Kidney glomerular epithelial cell (primary cell): ENCODE measurements around the gene UCK2.

Experiments
- DNase-seq: peaks from one replicate; lab custom pipeline; 2025; lab: John Stamatoyannopoulos, UW

The UCK2 gene

DNA sequence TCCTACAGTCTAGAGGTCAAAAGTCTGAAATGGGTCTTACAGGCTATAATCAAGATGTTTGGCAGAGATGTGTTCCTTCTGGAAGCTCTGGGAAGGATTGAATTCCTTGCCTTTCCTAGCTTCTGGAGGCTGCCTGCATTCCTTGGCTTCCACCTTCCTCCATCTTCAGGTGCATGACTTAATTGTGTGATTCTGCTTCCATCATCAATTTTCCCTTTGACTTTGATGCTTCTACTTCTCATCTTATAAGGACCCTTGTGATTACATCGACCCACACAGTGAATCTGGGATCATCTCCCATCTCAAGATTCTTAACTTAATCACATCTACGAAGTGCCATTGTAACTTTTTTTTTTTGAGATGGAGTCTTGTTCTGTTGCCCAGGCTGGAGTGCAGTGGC, 111.4 kb downstream of the UCK2 start:
- DNase-seq, result no peak

DNA sequence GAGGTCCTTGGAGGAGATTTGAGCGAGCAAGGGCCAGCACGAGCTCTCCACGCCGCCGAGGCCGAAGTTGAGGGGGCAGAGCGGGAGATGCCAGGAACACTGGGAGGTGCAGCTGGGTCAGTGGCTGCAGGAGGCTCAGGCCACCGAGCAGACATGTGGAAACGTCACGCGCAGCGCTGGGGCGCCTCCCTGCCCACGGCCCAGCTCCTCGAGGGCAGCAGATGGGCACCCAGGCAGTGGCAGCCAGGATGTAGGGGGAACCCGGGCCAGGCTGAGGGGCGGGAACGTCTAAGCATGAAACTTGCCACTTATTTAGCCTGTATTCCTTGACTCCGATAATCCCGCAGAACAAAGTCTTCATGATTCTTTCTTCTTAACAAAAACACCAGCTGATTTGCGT, 114.1 kb downstream of the UCK2 start:
- no peak for DNase-seq

DNA sequence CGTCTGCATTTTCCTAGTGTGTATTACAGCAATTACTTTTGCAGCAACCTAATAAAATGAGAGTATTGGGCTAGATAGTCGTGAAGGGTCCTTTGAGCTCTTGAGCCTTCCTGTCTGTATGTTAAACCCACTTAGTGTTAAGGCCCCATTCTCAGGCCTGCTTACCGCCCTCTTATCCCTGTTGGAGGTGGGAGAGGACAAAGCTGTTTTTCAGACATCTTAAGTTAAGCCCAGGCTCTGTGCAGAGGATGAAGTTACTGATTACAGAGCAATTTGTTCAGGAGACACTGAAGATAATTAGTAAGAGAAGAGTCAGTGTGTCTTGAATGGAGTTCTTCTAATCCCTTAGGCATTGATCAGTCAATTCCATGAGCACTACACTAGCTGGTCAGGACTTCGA, 114.6 kb downstream of the UCK2 start:
- no peak for DNase-seq

DNA sequence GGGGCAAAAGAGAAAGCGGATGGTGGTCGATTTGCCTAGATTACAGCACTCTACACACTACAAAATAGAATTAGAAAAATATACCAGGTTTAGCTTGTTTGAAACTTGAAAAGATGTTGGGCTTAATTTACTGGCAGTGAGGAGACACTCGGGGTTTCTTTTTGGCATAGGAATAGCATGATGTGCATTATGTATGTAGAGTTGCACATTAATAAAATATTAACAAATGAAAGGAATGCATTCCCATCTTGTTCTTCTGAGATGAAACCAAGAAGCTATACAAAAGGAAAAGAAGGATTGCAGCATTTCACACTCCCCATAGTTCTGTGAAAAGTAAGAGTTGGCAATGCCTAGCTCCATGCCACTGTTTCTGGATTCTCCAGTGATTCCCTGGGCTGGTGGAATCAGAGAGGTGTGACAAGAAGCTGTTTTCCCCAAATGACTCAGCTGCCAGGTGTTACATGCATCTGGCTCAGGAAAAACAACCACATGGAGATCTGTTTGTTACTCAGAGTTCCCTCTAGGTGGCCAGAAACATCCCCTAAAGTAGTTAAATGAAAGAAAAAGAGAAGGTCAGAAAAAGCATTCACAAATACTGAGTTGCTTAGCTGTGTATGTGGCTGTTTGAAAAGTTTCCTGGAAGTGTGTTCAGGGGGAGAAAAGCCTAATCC, 115.6 kb downstream of the UCK2 start:
- DNase-seq, result no peak

DNA sequence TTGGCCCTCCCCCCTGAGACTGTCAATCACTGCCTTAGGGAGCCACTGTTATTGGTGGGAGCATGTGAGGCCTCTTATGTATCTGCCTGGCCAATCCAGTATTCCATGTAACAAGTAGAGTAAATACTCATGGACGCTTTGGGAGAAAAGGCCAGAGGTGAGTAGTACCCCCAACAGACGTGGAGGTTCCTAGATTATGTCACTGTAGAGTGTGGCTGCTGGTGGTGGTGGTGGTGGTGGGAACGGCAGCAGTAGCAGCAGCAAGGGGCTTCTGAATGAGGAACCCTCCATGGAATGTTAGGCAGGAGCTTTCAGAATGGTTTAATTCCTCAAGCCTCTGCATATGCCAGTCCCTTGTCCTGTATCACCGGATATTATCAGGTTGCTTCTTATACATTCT, 118.5 kb downstream of the UCK2 start:
- DNase-seq, result no peak

DNA sequence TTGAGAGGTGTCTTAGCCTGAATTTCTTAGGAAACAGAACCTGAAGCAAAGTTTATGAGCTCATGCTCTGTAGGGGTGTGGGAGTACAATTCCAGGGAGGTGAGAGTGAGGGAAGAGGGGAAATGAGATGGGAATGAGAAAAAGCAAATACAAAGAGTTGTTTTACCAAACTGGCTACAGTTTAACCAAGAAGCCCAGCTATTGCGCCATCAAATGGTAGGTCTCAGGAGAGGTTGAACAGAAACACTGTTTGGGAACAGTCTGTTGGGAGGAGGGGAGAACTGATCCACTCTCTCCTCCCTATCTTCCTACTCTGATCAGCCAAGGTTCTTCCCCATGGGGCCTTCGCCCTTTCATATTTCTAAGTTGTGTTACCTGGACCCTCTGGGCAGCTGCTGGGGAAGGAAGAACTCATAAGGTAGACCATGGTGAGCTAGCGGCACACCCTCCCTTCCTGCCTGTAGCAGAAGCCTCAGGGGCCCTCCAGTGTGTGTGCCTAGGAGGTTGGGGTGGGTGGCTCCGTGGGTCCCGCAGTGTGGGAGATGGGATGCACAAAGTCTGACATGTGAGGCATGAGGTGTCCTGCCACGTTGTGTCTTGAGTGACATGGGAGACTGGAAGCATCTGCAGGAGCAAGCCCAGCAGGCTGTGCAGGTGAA, 120.5 kb downstream of the UCK2 start:
- DNase-seq, result no peak

DNA sequence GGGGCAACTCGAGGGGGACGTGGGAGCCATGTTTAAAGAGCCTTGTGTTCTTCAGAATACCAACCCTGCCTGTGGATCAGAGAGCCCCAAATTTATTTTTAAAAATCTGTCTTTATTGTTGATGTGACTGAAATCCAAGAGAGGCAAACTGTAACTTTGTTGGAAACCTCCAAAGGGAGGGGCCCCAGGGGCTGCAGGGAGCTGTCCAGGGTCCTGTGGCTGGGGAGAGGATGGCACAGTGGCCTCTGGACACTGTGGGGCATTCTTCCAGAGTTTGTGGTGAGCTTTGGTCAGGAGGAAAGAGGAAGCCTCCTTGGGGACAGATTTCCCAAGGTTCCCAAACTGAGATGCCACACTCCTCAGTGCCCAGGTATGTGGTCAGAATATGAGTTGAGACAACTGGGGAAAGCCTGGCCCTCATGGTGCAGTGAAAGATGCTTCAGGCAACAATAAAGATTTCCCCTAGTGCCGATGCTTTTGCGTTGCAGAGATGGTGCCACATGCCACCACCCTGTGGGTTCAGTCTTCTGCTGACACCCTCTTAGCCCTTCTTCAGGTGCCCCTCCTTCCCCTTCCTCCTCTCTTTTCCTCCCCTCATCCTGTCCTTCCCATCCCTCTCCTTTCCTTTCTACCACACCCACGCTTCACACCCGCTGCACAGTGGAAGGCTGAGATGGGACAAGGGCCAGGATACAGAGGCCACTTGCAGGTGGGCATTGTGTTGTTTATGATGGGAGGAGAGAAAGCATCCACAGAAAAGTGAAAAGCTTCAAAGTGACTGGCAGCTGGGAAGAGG, 122.1 kb downstream of the UCK2 start:
- peak; percentile 4 for DNase-seq

DNA sequence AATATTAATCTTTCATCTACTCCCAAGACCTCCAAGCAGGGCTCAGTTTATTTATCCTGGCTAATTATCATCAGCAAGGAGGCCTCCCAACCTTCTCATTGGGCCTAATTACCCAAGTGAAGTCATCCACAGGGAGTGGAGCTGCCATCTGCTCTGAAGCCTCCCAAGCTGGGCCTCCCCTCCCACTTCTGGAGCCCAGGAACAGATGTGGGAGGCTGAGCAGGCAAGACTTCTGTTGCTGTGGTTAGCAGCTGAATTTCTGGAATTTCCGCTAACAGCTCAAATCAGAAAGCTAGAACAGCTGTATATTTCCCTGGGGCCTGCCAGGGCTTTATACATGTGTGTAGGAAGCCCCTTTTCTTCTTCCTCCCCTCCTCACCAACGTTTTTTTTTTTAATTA, 127.5 kb downstream of the UCK2 start:
- DNase-seq, result no peak

DNA sequence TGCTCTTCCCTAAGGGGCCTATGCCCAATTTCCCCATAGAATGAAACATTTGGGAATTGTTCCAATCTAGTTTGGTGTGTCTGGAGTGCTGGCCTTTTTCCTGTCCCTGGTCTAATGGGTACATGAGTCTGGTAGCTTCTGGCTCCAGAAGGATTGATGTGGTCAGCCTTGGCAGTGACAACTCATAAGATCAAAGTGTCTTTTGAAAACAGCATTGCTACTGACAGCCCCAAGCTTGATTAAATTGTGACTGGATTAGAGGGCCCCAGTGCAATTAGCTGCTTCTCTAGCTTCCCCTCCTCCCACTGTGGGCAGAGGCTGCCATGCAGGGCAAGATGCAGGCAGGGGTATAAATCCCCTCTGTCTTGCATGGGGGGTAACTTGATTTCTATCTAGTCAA, 130.9 kb downstream of the UCK2 start:
- no peak for DNase-seq

DNA sequence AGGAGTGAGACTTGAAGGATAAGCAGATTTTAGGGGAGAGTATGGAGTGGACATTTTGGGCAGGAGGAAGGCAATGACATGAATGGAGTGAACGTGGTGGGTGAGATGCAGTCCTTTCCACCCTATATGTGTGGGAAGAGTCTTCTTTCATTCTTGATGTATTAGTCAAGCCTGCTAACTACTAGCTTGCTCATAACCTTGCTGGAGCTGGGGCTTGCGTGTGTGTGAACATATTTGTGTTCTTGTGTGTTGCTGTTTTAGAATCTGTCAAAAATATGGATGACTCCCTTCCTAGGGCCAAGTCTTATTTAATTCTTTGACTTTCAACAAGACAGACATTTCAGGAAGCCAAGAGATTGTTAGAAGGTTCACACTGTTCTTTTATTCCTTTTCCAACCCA, 132.7 kb downstream of the UCK2 start:
- no peak for DNase-seq

DNA sequence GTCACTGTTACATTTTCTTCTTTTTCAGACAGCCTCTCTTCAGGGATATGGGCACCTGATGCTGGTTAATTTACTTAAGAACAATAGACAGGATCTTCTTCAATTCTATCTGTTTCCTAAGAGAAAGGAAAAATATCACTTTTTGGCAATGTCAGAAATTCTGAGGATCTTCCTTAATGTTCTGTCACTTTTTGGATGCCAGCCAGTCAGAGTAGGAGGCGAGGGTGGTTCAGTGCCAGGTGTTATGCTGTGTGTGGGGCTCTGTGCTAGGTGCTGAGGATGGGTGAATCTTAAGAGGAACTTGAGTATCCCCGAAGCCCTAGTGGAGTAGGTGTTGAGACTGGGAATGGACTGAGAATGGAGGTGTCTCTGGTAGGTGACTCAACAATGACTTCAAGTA, 133.5 kb downstream of the UCK2 start:
- DNase-seq, result no peak
